Ecto neural progenitor cell (in vitro differentiated cells): ENCODE data around the gene EGLN1.

Experiments used
- DNase-seq: peaks from one replicate; pipeline ENCODE4 v3.0.0-alpha.2; 2018; ENCODE audit warnings: low spot score

The EGLN1 gene

GRCh38 chr1:231327617-231328016 is 94.5 kb downstream of the EGLN1 start:
- DNase-seq: no peak

- no peak for DNase-seq
These were observed 95.8 kb downstream of the EGLN1 start for GRCh38 chr1:231326248-231326647.

GRCh38 chr1:231324660-231325059 is 97.4 kb downstream of the EGLN1 start:
- DNase-seq: no peak

GRCh38 chr1:231322880-231323530 is 99.1 kb downstream of the EGLN1 start:
- peak; percentile 21 for DNase-seq

GRCh38 chr1:231319080-231319479 is 103.0 kb downstream of the EGLN1 start:
- DNase-seq: peak; percentile 1

GRCh38 chr1:231318568-231318967 is 103.5 kb downstream of the EGLN1 start:
- peak; percentile 10 for DNase-seq

- peak; percentile 36 for DNase-seq
These were observed 104.1 kb downstream of the EGLN1 start for GRCh38 chr1:231318015-231318355.

- peak; percentile 37 for DNase-seq
These were observed 104.6 kb downstream of the EGLN1 start for GRCh38 chr1:231317306-231318014.

GRCh38 chr1:231315887-231316286 is 106.2 kb downstream of the EGLN1 start:
- DNase-seq: peak; percentile 58
